Cardiac muscle cell (in vitro differentiated cells and primary cell): ENCODE results near the gene CPNE5. TPM values are rescaled to one million over a fixed set of nuclear protein-coding genes. Genes with fewer than 3 reads are reported as not detected.

Experiments
- DNase-seq, 2 donors: peaks; one replicate each; pipeline versions ENCODE4 v3.0.0 to v3.0.0-alpha.2; 2010 to 2017; ENCODE audit warnings: low read depth in 1 of 2, low spot score in 1 of 2
- H3K27ac ChIP-seq: fragments of 200-600 bp; sonication (generic); 2 replicates; pipeline ENCODE4 v1.5.1; 2016
- H3K27me3 ChIP-seq: fragments of 200-600 bp; sonication (generic); 2 replicates; pipeline ENCODE4 v1.6.0; 2016; ENCODE audit warnings: control low read depth
- H3K36me3 ChIP-seq: fragments of 200-600 bp; sonication (generic); 2 replicates; pipeline ENCODE4 v1.5.1; 2016; ENCODE audit warnings: control low read depth
- H3K4me1 ChIP-seq: fragments of 200-600 bp; sonication (generic); 2 replicates; pipeline ENCODE4 v1.8.1; 2017; ENCODE audit warnings: low read depth, mild to moderate bottlenecking, mixed run types
- H3K4me3 ChIP-seq: fragments of 200-600 bp; sonication (generic); 2 replicates; pipeline ENCODE4 v1.5.1; 2016; ENCODE audit warnings: mild to moderate bottlenecking
- H3K9me3 ChIP-seq: fragments of 200-600 bp; sonication (generic); 2 replicates; pipeline ENCODE4 v1.5.1; 2017; ENCODE audit warnings: low read depth, mild to moderate bottlenecking, control low read depth
- CTCF ChIP-seq: IDR thresholded peaks from 2 replicates; pipeline ENCODE4 v1.5.1; 2012; ENCODE audit warnings: low read depth, mild to moderate bottlenecking, low read length
- polyA plus RNA-seq: library from polyadenylated mRNA; unstranded; fragments of >200 nt; fragmentation: Nextera tagmentation; extraction: Ambion mirVana; gene quantifications from 2 replicates; pipeline ENCODE4 v1.2.1, GENCODE V29; 2016
- total RNA-seq: library from RNA; depleted of rRNA; stranded (reverse); fragments of >200 nt; gene quantifications from 2 replicates; pipeline ENCODE4 v1.2.3, GENCODE V29; 2016

CPNE5 gene
- total and polyA plus RNA-seq, 2 experiments from 2014 or later, result 51.6 to 52.1 TPM

DNA sequence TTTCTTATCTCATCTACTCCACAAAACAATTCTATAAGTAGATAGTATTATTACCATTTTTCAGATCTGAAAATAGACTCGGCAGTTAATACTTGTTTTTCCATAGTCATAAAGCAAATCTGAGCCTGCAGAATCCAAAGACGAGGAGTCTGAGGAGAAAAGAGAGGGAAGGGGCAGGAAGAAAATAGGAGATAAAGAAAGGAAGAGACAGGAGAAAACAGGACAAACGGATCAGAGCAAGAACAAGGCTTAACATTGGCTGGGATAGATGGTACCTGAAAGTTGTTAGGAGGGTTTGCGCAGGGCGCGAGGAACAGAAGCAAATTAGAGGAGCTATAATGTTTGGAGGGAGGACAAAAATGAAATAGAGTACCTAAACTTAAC lies 36.0 kb upstream of the CPNE5 start:
- Histone ChIP-seq H3K4me3 (peak overlapping the region; percentile 89), H3K4me1 (peaks cover 25% of the 10 kb centered on the region), H3K36me3 (no peaks in the 10 kb centered on the region), H3K27me3 (no peaks in the 10 kb centered on the region), H3K9me3 (no peaks in the 10 kb centered on the region), H3K27ac (peak overlapping the region; percentile 99)
- TF ChIP-seq CTCF, result no peak
- DNase-seq, result no peak

GRCh38 chr6:36874443-36875249 lies 35.4 kb upstream of the CPNE5 start, which contains the start of gene PPIL1:
TSS of gene PPIL1 (minus strand) at chr6:36874803. CDS start at chr6:36874772, 31 bp downstream.
- H3K4me3 ChIP-seq, result peak within 1 kb of the TSS; percentile 89
- peak; percentile 91 to 92 for DNase-seq
- no peak for TF ChIP-seq CTCF
- H3K9me3 ChIP-seq, result no peaks in the 10 kb centered on the region
- peaks cover 25% of the 10 kb centered on the region for H3K4me1 ChIP-seq
- peak within 1 kb of the TSS; percentile 99 for H3K27ac ChIP-seq
- no peaks in the 10 kb centered on the region for H3K27me3 ChIP-seq
- H3K36me3 ChIP-seq, result no peaks in the 10 kb centered on the region

GRCh38 chr6:36873612-36874442 lies 34.6 kb upstream of the CPNE5 start:
- Histone ChIP-seq H3K36me3 (no peaks in the 10 kb centered on the region), H3K27ac (peak overlapping the region; percentile 99), H3K4me1 (peaks cover 28% of the 10 kb centered on the region), H3K27me3 (no peaks in the 10 kb centered on the region), H3K4me3 (peak overlapping the region; percentile 89), H3K9me3 (no peaks in the 10 kb centered on the region)
- TF ChIP-seq CTCF, result no peak
- peak in 1 of 2 donors; percentile 42 for DNase-seq

- Histone ChIP-seq H3K4me3 (no peak overlapping the region), H3K27ac (no peak overlapping the region), H3K27me3 (no peaks in the 10 kb centered on the region), H3K4me1 (peaks cover 35% of the 10 kb centered on the region), H3K36me3 (no peaks in the 10 kb centered on the region), H3K9me3 (no peaks in the 10 kb centered on the region)
- TF ChIP-seq CTCF, result no peak
- DNase-seq, result no peak
Measured at GRCh38 chr6:36873115-36873514, 33.9 kb upstream of the CPNE5 start.

GRCh38 chr6:36871686-36872085 lies 32.4 kb upstream of the CPNE5 start:
- DNase-seq, result no peak
- Histone ChIP-seq H3K4me1 (peaks cover 48% of the 10 kb centered on the region), H3K27me3 (no peaks in the 10 kb centered on the region), H3K27ac (peak overlapping the region; percentile 84), H3K9me3 (no peaks in the 10 kb centered on the region), H3K36me3 (no peaks in the 10 kb centered on the region), H3K4me3 (no peak overlapping the region)
- TF ChIP-seq CTCF, result no peak
